Hepatocyte (in vitro differentiated cells): Measurements from ENCODE around the gene AGBL3. TPM values are rescaled to one million over a fixed set of nuclear protein-coding genes. Genes with fewer than 3 reads are reported as not detected.

Experiments
- DNase-seq: peaks from one replicate; pipeline ENCODE4 v3.0.0-alpha.2; 2016; ENCODE audit warnings: low spot score
- H2AFZ ChIP-seq: fragments of 200-600 bp; sonication (generic); 2 replicates; pipeline ENCODE4 v1.6.0; 2016; ENCODE audit warnings: antibody characterized with exemption, mild to moderate bottlenecking
- H3K27ac ChIP-seq: fragments of 200-600 bp; sonication (generic); 2 replicates; pipeline ENCODE4 v1.5.1; 2016; ENCODE audit warnings: mild to moderate bottlenecking
- H3K27me3 ChIP-seq: fragments of 200-600 bp; sonication (generic); 2 replicates; pipeline ENCODE4 v1.6.1; 2016
- H3K36me3 ChIP-seq: fragments of 200-600 bp; sonication (generic); replicated peaks from 2 replicates; pipeline ENCODE4 v1.5.1; 2016; ENCODE audit warnings: low read depth; ENCODE audit not compliant: insufficient read depth
- H3K4me1 ChIP-seq: fragments of 200-600 bp; sonication (generic); 2 replicates; pipeline ENCODE4 v1.5.1; 2016; ENCODE audit warnings: mild to moderate bottlenecking, moderate library complexity; ENCODE audit not compliant: insufficient read depth
- H3K4me2 ChIP-seq: fragments of 200-600 bp; sonication (generic); 2 replicates; pipeline ENCODE4 v1.6.0; 2016
- H3K4me3 ChIP-seq: fragments of 200-600 bp; sonication (generic); 2 replicates; pipeline ENCODE4 v1.5.1; 2016; ENCODE audit warnings: mild to moderate bottlenecking
- H3K79me2 ChIP-seq: fragments of 200-600 bp; sonication (generic); 2 replicates; pipeline ENCODE4 v1.6.0; 2017; ENCODE audit warnings: mild to moderate bottlenecking
- H3K9me2 ChIP-seq: fragments of 200-600 bp; sonication (generic); replicated peaks from 2 replicates; pipeline ENCODE4 v1.6.0; 2017; ENCODE audit warnings: mild to moderate bottlenecking; ENCODE audit not compliant: insufficient read depth
- H3K9me3 ChIP-seq: fragments of 200-600 bp; sonication (generic); 2 replicates; pipeline ENCODE4 v1.5.1; 2016; ENCODE audit warnings: low read depth, mild to moderate bottlenecking
- H4K20me1 ChIP-seq: fragments of 200-600 bp; sonication (generic); 2 replicates; pipeline ENCODE4 v1.6.0; 2016; ENCODE audit warnings: mild to moderate bottlenecking; ENCODE audit not compliant: insufficient read depth, poor library complexity, severe bottlenecking
- CTCF ChIP-seq: fragments of 200-600 bp; sonication (generic); IDR thresholded peaks from 2 replicates; pipeline ENCODE4 v1.5.1; 2016; ENCODE audit warnings: antibody characterized with exemption, mild to moderate bottlenecking; ENCODE audit not compliant: poor library complexity
- EZH2 ChIP-seq: fragments of 200-600 bp; sonication (generic); IDR thresholded peaks from 2 replicates; pipeline ENCODE4 v1.6.1; 2016; ENCODE audit warnings: antibody characterized with exemption, mild to moderate bottlenecking, borderline replicate concordance
- EZH2phosphoT487 ChIP-seq: fragments of 200-600 bp; sonication (generic); IDR thresholded peaks from one replicate; pipeline ENCODE4 v1.6.1; 2018; ENCODE audit warnings: antibody characterized with exemption, mild to moderate bottlenecking, low read depth, moderate library complexity; ENCODE audit not compliant: unreplicated experiment, severe bottlenecking
- WGBS: methylation state at CpG from one replicate; pipeline ENCODE4 v1.1.6; 2016; ENCODE audit warnings: low lambda C conversion rate; ENCODE audit errors: missing lambda C conversion rate; 5-methylcytosine and 5-hydroxymethylcytosine counted together
- polyA plus RNA-seq: library from polyadenylated mRNA; unstranded; fragments of >200 nt; fragmentation: Nextera tagmentation; extraction: Ambion mirVana; gene quantifications from 2 replicates; pipeline ENCODE4 v1.2.1, GENCODE V29; 2016
- total RNA-seq: library from RNA; depleted of rRNA; stranded (reverse); fragments of >200 nt; gene quantifications from 2 replicates; pipeline ENCODE4 v1.2.3, GENCODE V29; 2014

The AGBL3 gene
- total and polyA plus RNA-seq, 2 experiments from 2014 or later: 2.3 to 6.4 TPM

DNA sequence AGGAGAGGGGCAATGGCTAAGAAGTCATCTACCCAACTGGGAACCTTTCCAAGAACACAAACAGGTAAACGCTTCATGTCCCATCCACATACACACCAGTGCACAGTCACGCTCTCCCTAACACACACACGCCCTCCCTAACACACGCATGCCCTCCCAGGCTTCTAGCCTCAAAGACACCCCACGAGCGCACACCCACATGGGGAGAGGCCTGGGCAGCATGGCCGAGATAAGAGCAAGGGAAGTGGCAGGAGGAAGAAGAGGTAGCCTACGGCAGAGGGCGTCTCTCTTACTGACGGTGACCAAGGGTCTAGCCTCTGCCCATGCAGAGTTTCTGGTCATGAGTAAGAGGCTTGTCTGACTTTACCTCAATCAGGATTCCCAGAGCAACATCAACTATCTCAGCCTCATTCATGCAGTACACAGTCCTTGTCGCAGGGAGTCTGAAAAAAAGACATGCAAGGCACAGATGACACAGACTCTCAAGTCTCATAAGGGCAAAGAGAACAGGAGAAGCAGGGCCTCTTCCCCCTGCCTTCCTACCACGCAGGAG is 181.1 kb downstream of the AGBL3 start:
- no peaks in the 10 kb centered on the region for H4K20me1 ChIP-seq
- no peaks in the 10 kb centered on the region for H3K36me3 ChIP-seq
- DNase-seq: no peak
- WGBS: 96% methylated on average over 12 of the region's 12 CpGs
- no peak for TF ChIP-seq EZH2
- TF ChIP-seq EZH2phosphoT487: no peak
- no peak for TF ChIP-seq CTCF
- H3K9me3 ChIP-seq: no peaks in the 10 kb centered on the region
- H3K27me3 ChIP-seq: no peaks in the 10 kb centered on the region
- no peak overlapping the region for H3K27ac ChIP-seq
- no peak overlapping the region for H2AFZ ChIP-seq
- H3K4me1 ChIP-seq: peaks cover 28% of the 10 kb centered on the region
- peaks cover 19% of the 10 kb centered on the region for H3K79me2 ChIP-seq
- no peaks in the 10 kb centered on the region for H3K9me2 ChIP-seq
- peak overlapping the region; percentile 41 for H3K4me2 ChIP-seq
- no peak overlapping the region for H3K4me3 ChIP-seq

- no peak overlapping the region for H2AFZ ChIP-seq
- no peak overlapping the region for H3K27ac ChIP-seq
- H3K4me2 ChIP-seq: peak overlapping the region; percentile 87
- no peak overlapping the region for H3K4me3 ChIP-seq
- no peak for TF ChIP-seq CTCF
- no peaks in the 10 kb centered on the region for H4K20me1 ChIP-seq
- no peaks in the 10 kb centered on the region for H3K9me3 ChIP-seq
- peaks cover 28% of the 10 kb centered on the region for H3K4me1 ChIP-seq
- 80% methylated on average over 6 of the region's 9 CpGs for WGBS
- no peaks in the 10 kb centered on the region for H3K9me2 ChIP-seq
- peak; percentile 42 for DNase-seq
- peaks cover 19% of the 10 kb centered on the region for H3K79me2 ChIP-seq
- H3K36me3 ChIP-seq: no peaks in the 10 kb centered on the region
- no peaks in the 10 kb centered on the region for H3K27me3 ChIP-seq
Observed at GRCh38 chr7:135168001-135168400, 181.7 kb downstream of the AGBL3 start.

- H3K4me3 ChIP-seq: no peak overlapping the region
- H3K79me2 ChIP-seq: peaks cover 19% of the 10 kb centered on the region
- peak overlapping the region; percentile 87 for H3K4me2 ChIP-seq
- H3K27me3 ChIP-seq: no peaks in the 10 kb centered on the region
- no peak overlapping the region for H3K27ac ChIP-seq
- no peaks in the 10 kb centered on the region for H3K9me3 ChIP-seq
- no peaks in the 10 kb centered on the region for H3K36me3 ChIP-seq
- 96% methylated on average over 13 of the region's 13 CpGs for WGBS
- TF ChIP-seq EZH2 (no peak), CTCF (no peak), EZH2phosphoT487 (no peak)
- no peaks in the 10 kb centered on the region for H4K20me1 ChIP-seq
- no peaks in the 10 kb centered on the region for H3K9me2 ChIP-seq
- H3K4me1 ChIP-seq: peaks cover 28% of the 10 kb centered on the region
- DNase-seq: no peak
- H2AFZ ChIP-seq: no peak overlapping the region
Observed at GRCh38 chr7:135168489-135169140, 182.3 kb downstream of the AGBL3 start.
